Measurements from ENCODE around the gene KLK12. TPM values are rescaled to one million over a fixed set of nuclear protein-coding genes. Genes with fewer than 3 reads are reported as not detected.

KLK12 gene
- polyA plus RNA-seq, 1 donor from 2014 or later = not detected

GRCh38 chr19:51025809-51026553 is 8.8 kb downstream of the KLK12 start:
- H3K27me3 ChIP-seq (ENCODE audit: insufficient read depth, low read depth, low read length) = no peaks in the 10 kb centered on the region
- H3K27ac ChIP-seq (ENCODE audit: low read length) = no peak overlapping the region
- no peaks in the 10 kb centered on the region for H4K20me1 ChIP-seq (ENCODE audit: insufficient read depth)
- H3F3A ChIP-seq (ENCODE audit: insufficient read depth, low read length, poor library complexity, severe bottlenecking) = no peaks in the 10 kb centered on the region
- H3K79me2 ChIP-seq (replicated peaks; ENCODE audit: insufficient read depth, low read length) = no peaks in the 10 kb centered on the region
- no peak overlapping the region for H3K4me3 ChIP-seq (ENCODE audit: low read length)
- H3K36me3 ChIP-seq (ENCODE audit: insufficient read depth, low read length) = no peaks in the 10 kb centered on the region
- no peaks in the 10 kb centered on the region for H3K9me3 ChIP-seq (ENCODE audit: low read length)
- no peaks in the 10 kb centered on the region for H3K9me2 ChIP-seq (ENCODE audit: insufficient read depth, low read length)
- no peak overlapping the region for H2AFZ ChIP-seq (ENCODE audit: low read depth, low read length)
- H3K4me2 ChIP-seq (ENCODE audit: low read length) = no peak overlapping the region
- TF ChIP-seq TAF1 (IDR thresholded peaks at IDR 0.05; ENCODE audit: low read depth) (no peak), MXI1 (conservative IDR thresholded peaks at IDR 0.05; ENCODE audit: poor library complexity, severe bottlenecking) (no peak), RAD21 (conservative IDR thresholded peaks at IDR 0.05) (no peak), SMC3 (conservative IDR thresholded peaks at IDR 0.05; ENCODE audit: poor library complexity) (no peak), EP300 (conservative IDR thresholded peaks at IDR 0.05; ENCODE audit: poor library complexity, severe bottlenecking) (no peak), CTCF (IDR thresholded peaks at IDR 0.05; ENCODE audit: poor library complexity, severe bottlenecking) (no peak), EZH2 (IDR thresholded peaks at IDR 0.05; ENCODE audit: borderline replicate concordance, insufficient read depth, low read length, poor library complexity, severe bottlenecking) (no peak), POLR2AphosphoS5 (IDR thresholded peaks at IDR 0.05) (no peak)
- TF ChIP-seq, protein P1, sequence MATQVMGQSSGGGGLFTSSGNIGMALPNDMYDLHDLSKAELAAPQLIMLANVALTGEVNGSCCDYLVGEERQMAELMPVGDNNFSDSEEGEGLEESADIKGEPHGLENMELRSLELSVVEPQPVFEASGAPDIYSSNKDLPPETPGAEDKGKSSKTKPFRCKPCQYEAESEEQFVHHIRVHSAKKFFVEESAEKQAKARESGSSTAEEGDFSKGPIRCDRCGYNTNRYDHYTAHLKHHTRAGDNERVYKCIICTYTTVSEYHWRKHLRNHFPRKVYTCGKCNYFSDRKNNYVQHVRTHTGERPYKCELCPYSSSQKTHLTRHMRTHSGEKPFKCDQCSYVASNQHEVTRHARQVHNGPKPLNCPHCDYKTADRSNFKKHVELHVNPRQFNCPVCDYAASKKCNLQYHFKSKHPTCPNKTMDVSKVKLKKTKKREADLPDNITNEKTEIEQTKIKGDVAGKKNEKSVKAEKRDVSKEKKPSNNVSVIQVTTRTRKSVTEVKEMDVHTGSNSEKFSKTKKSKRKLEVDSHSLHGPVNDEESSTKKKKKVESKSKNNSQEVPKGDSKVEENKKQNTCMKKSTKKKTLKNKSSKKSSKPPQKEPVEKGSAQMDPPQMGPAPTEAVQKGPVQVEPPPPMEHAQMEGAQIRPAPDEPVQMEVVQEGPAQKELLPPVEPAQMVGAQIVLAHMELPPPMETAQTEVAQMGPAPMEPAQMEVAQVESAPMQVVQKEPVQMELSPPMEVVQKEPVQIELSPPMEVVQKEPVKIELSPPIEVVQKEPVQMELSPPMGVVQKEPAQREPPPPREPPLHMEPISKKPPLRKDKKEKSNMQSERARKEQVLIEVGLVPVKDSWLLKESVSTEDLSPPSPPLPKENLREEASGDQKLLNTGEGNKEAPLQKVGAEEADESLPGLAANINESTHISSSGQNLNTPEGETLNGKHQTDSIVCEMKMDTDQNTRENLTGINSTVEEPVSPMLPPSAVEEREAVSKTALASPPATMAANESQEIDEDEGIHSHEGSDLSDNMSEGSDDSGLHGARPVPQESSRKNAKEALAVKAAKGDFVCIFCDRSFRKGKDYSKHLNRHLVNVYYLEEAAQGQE (IDR thresholded peaks at IDR 0.05; ENCODE audit: borderline replicate concordance) = no peak
- H3K9ac ChIP-seq (ENCODE audit: low read length) = no peak overlapping the region

DNA sequence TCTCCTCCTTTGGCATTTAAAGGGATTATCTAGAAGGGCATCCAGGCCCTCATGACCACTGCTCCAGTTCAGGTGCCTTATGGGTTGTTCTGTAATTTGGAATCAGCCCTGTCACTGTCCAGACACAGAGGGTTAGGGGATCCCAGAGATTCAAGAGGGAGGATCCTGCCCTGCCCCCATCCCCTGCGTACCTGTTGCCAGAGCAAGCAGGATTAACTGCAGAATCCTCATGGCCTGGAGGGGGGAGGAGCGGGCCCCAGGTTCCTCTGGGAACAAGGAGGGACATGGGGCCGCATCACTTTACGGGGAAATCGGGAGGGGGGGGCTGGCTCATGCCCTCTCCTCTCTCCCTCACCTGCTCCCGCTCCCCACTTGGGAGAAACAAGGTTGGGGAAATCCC is 9.4 kb downstream of the KLK12 start:
- Histone ChIP-seq H3F3A (ENCODE audit: insufficient read depth, low read length, poor library complexity, severe bottlenecking) (no peaks in the 10 kb centered on the region), H2AFZ (ENCODE audit: low read depth, low read length) (no peak overlapping the region), H3K79me2 (replicated peaks; ENCODE audit: insufficient read depth, low read length) (no peaks in the 10 kb centered on the region), H3K4me2 (ENCODE audit: low read length) (no peak overlapping the region), H3K27ac (ENCODE audit: low read length) (no peak overlapping the region), H3K36me3 (ENCODE audit: insufficient read depth, low read length) (no peaks in the 10 kb centered on the region), H3K9ac (ENCODE audit: low read length) (no peak overlapping the region), H3K9me3 (ENCODE audit: low read length) (no peaks in the 10 kb centered on the region), H4K20me1 (ENCODE audit: insufficient read depth) (no peaks in the 10 kb centered on the region), H3K4me3 (ENCODE audit: low read length) (no peak overlapping the region), H3K9me2 (ENCODE audit: insufficient read depth, low read length) (no peaks in the 10 kb centered on the region), H3K27me3 (ENCODE audit: insufficient read depth, low read depth, low read length) (peaks cover under 1% of the 10 kb centered on the region)
- TF ChIP-seq MXI1 (conservative IDR thresholded peaks at IDR 0.05; ENCODE audit: poor library complexity, severe bottlenecking) = no peak
- no peak for TF ChIP-seq CTCF (IDR thresholded peaks at IDR 0.05; ENCODE audit: poor library complexity, severe bottlenecking)
- no peak for TF ChIP-seq RAD21 (conservative IDR thresholded peaks at IDR 0.05)
- no peak for TF ChIP-seq EP300 (conservative IDR thresholded peaks at IDR 0.05; ENCODE audit: poor library complexity, severe bottlenecking)
- TF ChIP-seq, protein P1 (IDR thresholded peaks at IDR 0.05; ENCODE audit: borderline replicate concordance) = no peak
- TF ChIP-seq SMC3 (conservative IDR thresholded peaks at IDR 0.05; ENCODE audit: poor library complexity) = no peak
- TF ChIP-seq POLR2AphosphoS5 (IDR thresholded peaks at IDR 0.05) = no peak
- TF ChIP-seq TAF1 (IDR thresholded peaks at IDR 0.05; ENCODE audit: low read depth) = no peak

Data from neural cell (in vitro differentiated cells).